HT1080 (cell line): ENCODE measurements around the gene ITGA3. TPM values are rescaled to one million over a fixed set of nuclear protein-coding genes. Genes with fewer than 3 reads are reported as not detected.
A peak's percentile ranks its signal among the peaks of the same experiment; 100 is the strongest.

ENCODE experiments used
- DNase-seq: peaks from one replicate; pipeline ENCODE4 v3.0.0-alpha.2; 2015; ENCODE audit warnings: low read depth
- total RNA-seq: library from RNA; depleted of rRNA; stranded (reverse); fragments of >200 nt; shearing (Covaris generic); gene quantifications from 2 replicates; pipeline ENCODE4 v1.2.3, GENCODE V29; 2014

The ITGA3 gene
- total RNA-seq, 1 experiment from 2014 or later = 729 TPM

DNA sequence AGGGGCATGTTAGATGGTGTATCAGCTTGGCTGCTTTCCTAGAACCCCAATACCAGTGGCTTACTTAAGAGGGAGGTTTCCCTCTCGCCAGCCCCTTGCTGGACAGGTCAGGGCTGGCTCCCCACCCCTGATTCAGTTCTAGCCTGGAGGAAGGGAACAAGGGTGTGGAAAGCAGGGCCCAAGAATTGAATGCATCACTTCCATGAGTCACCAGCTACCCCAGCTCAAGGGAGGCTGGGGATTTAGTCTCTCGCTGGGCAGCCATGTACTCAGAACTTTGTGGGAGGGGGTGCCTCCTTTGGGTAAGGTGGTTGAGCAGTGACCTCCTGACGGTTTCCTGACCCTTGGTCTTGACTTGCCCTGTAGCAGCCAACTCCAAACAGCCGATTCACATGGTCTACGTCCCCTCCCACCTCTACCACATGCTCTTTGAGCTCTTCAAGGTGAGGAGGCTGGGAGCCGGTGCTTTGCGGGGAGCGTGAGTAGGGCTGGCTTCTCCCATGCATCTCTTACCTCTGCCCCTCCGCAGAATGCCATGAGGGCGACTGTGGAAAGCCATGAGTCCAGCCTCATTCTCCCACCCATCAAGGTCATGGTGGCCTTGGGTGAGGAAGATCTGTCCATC, 52.0 kb downstream of the ITGA3 start:
- peak; percentile 71 for DNase-seq

DNA sequence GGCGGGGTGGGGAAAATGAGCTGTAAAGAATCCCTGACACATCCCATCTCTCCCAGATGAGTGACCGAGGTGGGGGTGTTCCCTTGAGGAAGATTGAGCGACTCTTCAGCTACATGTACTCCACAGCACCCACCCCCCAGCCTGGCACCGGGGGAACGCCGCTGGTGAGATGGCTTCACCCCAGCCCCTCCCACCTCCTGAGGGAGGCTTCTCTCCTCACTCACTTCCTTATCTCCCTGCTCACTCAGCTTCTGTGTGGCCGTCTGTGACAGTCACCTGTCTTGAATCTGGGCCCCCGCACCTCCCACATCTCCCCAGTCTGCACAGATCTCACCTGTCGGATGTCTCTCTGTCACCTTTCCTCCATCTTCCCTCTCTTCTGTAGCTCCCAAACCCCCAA, 52.6 kb downstream of the ITGA3 start:
- no peak for DNase-seq

DNA sequence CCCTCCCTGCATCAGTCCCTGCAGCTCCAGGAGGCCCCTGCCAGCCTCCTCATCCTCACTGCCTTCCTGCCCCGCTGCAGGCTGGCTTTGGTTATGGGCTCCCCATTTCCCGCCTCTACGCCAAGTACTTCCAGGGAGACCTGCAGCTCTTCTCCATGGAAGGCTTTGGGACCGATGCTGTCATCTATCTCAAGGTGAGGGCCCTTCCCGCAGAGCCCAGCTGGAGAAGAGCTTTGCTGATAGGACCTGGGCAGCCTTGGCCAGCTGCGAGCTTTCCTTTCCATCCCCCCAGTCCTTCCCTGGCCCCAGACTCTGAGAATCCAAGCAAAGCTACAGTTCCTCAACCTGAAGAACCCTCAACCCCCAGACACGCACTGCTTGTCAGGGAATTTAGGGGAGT, 53.3 kb downstream of the ITGA3 start:
- no peak for DNase-seq

DNA sequence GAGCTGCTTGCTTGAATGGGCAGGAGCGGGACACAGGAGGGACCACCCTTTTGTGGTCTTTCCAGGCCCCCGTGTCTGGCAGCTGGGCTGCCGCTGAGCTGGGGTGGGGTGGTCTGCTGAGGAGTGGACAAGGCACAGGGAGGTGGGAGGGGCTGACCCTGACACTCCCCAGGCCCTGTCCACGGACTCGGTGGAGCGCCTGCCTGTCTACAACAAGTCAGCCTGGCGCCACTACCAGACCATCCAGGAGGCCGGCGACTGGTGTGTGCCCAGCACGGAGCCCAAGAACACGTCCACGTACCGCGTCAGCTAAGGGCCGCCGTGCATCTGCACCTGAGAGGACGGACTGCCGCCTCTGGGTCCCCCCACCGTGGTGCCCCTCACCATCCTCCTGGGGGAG, 53.9 kb downstream of the ITGA3 start:
- no peak for DNase-seq

DNA sequence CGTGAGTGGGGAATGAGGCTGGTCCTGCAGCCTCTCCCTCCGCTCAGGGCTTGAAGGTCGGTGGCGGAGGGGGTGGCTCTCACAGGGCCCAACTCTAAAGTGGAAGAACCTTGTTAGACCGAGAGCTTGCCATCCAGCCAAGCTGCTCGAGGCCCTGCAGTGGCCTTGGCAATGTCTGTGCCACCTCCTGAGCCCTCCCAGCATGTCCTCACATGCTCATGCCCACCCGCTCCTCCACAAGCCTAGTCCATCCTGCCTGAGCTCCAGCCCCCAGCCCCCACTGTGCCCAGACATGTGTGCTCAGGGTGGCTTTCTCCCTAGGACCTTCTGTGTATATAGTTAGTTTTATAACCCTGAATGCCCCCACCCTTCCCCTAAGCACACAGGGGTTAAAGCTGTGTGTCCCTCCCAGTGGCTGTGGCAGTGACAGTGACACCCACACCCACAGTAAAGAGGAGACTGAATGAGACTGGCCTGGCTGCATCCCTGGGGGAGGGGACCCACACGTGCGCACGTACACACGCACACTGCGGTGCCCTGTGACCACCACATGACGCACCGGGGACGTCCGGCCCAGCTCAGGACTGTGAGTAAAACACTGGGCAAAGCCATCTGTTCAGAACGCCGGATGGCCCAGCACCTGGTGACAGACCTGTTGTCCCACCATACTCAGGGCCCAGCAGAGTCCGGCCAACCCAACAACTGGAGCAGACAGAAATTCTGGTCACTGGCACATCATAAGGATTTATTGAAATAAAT, 54.9 kb downstream of the ITGA3 start:
- no peak for DNase-seq

DNA sequence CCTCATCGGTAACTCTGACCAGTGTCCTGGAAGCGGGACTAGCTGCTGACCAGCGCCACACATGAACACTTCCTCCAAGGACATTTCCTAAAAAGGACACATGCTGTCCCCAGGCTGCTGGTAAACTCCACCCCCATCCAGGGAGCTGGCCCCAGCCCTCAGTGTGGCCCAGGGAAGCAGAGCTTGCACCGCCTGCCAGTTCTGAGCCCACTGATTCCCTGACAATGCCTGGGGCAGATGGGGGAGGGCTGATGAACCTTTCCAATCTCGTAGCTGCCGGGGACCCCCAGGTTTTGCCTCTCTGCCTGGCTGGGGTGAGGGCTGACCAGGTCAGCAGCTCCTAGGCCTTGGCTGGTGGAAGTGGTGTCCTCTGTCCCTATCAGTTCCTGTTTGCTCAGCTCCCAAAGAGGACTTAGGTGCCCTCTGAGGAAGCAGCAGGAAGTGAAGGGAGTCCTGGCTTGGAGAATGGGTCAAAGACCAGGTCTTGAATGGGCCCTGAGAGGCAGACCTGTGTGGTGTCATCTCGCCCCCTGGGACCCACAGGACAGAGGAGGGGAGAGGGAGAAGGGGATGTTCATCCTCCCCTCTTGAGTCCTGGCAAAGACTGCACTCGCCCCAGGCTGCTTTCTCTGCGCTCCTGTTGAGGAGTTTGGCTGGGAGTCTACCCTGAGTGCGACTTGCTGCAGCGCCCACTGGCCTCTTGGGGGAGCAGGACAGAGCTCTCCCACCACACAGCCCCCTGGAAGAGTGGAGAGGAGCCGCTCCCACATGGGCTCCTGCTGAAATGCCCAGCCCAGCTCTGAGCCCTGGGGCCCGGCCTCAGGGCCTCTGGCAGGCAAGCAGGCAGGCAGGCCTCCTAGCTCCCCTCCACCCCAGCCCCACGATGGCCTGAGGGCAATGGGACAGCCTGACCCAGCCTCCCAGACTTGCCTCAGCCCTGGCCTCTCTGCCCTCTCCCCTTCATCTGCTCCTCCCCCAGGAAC, 56.1 kb downstream of the ITGA3 start:
- no peak for DNase-seq

DNA sequence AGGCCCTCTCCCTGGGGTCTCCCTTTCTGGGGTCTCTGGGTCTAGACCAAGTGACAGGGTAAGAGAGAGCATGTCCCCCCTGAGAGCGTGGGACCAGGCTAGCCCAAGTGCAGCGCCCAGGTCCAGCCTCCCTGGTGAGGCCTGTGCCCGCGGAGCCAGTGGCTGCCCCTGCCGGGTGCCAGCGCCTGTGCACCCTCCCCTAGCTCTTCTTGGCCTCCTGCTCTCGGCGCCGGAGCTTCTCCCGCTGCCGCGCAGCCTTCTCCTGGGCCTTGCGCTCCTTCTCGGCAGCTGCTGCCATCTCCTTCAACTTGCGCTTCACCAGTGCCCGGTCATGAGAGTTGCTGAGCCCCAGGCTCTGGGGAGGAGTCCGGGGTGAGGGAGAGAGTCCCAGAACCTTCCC, 56.8 kb downstream of the ITGA3 start:
- DNase-seq = no peak

DNA sequence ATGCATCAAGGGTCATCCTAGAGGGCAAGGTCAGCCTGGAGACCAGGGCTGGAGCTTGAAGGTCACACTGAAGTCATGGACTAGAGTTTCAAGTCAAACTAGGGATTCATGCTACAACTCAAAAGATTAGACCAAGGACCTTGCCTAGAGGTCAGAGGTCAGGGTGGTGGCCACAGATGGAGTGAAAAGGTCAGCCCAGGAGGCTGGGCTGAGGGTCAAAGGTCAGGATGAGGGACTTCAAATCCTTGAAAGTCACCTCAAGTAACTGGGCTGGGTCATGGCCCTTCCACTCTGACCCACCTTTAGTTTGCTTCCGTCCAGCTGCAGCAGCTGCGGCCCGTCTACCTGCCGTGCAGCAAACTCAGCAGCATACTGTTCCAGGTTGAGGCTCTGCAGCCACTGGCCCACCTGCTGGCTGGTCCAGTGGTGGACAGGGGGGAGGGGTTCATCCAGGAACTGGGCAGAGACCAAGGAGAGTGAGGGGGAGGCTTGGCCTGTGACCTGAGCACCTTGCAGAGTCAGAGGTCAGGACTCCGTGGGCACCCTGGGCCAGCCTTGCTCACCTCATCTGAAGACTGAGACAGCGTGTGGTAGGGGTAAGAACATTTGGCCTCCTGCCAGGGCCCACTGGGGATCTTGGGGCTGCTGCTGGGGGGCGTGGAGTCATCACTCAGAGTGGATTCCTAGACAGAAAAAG, 57.9 kb downstream of the ITGA3 start:
- no peak for DNase-seq

DNA sequence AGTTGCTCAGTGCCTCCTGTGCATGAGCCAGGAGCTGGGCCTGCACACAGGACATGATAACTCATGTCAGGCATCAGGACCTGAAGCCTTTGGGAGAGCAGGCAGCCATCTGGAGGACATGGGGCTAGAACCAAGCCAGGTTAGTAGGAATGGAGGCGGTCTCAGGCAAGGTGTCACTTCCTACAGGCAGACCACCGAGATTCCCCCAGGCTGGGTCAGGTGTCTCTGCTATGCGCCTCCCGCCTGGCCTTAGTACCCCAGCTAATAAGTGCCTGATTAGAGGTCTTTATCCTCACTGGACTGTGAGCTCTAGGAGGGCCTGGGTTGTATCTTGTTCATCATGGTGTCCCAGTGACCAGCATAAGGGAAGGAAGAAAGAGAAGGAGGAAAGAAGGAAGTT, 58.5 kb downstream of the ITGA3 start:
- no peak for DNase-seq

DNA sequence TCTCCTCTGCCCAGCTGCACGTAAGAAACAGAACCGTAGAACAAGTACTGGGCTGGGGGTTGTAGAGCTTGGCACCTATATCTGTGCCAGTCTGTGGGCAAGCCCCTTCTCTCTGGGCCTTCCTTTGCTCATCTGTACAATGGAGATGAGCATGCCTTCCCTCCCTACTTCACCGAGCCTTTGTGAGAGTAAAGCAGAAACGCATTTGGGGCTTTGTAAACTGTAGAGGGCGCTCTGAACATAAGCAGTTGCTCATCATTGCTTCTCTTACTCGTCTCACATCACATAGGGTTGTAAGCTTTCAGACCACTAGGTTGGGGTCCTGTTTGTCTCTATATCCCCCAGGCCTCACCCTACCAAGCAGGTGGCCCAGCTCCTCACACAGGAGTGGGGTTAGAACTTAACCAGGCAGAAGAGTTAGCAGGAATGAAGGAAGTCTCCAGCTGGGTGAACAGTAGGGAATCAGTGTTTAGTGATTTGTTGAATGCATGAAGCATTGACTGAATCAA, 59.0 kb downstream of the ITGA3 start:
- DNase-seq = peak; percentile 47

DNA sequence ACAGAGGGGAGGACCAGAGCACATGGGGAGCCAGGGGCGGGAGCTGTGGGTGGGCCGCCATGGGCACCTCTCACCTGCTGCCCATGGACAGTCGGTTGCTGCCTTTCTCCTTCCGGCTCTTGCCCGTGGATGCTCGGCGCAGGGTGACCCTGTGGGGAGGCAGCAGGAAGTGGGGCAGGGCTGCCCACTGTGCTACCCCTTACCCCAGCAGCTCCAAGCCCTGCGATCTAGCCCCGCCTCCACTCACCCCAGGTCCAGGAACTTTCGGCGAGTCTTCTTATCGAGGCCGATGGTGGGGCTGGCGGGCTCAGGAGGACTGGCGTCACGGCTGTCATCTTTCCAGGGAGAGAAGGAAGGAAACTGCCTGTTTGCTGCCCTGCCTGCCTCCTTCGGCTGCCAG, 59.8 kb downstream of the ITGA3 start:
- no peak for DNase-seq

DNA sequence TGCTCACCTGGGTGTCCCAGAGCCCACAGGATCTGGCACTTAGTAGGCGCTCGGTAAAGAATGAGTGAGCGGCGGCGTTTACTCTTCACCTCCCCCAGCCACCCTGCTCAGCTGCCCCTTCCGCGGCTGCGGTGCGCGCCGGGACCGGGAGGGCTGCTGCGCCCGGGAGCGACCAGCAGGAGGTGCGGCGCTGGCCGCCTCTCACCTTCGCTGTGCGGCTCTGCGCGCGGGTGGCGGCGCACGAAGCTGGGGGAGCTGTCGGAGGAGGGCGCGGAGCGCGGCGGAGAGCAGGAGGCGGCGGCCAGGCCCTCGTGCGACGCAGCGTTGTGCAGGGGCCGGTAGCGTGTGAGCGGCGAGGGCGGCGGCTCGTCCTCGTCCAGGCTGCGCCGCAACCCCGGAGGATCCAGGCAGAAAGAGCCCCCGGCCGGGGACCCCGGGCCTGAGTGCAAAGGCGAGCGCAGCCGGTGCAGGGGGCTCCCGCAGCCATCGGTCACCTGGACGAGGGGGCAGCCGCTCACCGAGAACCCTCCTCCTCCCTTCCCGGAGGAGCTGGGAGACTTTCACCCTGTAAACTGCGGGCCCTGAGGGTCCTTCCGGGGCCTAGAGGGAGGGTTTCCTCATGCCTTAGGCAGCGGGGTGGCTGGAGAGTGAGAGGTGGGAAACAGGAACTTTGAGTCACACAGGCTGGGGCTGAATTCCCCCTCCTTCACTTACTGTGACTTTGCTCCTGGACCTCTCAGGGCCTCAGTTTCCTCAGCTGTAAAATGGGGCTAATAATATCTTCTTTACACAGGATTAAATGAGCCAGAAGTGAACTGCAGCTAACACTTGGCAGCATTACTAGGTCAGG, 61.5 kb downstream of the ITGA3 start:
- no peak for DNase-seq

DNA sequence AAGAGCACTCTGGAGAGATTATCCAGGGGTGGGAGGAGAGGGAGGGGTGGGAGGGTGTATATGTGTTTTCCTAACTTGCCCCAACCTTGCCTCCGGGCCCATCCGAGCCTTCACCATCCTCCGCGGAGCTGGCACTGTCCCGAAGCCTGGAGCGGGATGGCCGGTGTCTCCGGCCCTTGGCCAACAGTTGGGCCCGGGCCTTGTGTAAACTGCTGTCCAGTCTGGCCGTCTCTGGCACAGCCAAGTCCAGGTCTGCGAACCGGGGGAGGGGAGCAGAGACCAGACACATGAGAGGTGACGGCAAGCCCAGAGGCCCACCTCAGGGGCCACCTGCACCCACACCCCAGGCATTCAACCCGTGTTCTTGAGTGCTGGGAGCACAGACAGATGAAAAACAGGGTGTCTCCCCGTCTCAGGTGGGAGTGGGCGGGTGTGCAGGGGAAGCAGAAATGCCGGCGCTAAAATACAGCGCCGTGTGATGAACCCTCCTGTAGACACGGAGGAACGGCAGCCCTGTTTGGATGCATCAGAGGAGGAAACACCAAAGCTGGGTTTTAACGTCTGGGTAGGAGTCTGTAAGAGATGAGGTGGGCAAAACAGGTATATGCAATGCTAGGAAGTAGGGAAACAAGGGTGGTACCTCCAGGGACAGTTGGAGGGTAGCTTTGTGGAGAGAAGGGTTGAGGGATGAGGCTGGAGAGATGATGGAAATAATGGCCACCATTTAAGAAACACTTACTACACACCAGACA, 62.3 kb downstream of the ITGA3 start:
- no peak for DNase-seq

DNA sequence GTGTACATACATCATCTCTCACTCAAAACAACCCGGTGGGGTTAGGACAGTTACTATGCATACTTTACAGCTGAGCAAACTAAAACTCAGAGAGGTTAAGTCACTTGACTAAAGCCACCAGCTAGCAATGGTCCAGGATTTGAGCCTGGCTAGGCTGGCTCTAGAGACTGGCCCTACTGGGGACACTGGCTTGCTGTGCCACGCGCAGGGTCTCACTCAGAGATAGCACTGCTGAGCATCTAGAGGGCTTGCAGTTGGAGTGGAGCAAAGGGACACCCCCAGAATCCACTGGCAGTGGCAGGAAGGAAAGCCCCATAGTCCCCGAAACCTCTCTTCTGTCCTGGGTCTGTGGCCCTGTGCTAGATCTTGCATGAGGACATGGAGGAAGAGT, 62.9 kb downstream of the ITGA3 start:
- no peak for DNase-seq

DNA sequence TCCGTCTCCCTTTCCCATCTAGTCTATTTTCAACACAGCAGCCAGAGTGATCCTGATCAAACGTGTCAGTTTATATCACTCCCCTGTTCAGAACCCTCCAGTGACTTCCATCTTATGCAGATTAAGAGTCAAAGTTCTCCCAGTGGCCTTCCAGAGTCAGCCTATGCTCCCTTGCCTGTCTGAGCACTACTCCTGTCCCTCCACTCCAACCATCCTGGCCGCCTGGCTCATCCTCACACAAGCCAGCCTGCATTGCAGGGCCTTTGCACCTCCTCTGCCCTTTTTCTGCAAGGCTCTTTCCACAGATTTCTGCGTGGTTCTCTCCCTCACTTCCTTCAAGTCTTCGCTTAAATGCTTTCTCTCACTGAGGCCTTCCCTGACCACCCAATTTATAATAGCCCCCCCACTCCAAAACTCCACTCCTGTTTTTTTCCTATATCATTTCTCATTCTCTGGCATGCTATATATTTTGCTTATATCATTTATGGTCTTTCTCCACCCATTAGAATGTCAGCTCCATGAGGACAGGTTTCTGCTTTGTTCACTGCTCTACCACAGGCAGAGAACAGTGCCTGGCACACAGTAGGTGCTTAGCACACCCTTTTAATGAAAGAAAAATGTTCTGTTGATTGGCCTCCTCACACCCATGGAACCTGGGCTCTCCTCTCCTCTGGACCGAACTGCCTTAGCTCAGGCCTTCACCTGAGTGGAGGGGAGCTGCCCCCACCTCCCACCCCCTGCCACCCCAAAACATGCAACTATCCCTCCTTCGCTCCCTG, 64.8 kb downstream of the ITGA3 start:
- no peak for DNase-seq

DNA sequence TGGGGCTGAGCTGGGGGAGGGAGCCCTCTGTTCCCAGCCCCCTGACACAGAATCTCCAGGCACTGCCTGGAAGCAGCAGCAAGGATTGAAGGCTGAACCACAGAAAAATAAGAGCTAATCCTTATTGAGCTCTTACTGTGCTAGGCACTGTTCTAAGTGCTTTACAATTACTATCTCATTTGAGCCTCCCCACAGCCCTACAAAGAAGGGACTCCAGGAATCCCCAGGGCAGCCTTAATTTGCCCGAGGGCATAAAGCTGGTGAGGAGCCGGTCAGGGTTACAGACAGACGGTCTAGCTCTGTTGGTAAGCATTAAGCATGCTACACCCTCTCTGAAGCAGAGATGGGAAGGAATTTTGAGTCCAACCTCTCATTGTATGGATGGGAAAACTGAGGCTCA, 67.0 kb downstream of the ITGA3 start:
- DNase-seq = no peak

DNA sequence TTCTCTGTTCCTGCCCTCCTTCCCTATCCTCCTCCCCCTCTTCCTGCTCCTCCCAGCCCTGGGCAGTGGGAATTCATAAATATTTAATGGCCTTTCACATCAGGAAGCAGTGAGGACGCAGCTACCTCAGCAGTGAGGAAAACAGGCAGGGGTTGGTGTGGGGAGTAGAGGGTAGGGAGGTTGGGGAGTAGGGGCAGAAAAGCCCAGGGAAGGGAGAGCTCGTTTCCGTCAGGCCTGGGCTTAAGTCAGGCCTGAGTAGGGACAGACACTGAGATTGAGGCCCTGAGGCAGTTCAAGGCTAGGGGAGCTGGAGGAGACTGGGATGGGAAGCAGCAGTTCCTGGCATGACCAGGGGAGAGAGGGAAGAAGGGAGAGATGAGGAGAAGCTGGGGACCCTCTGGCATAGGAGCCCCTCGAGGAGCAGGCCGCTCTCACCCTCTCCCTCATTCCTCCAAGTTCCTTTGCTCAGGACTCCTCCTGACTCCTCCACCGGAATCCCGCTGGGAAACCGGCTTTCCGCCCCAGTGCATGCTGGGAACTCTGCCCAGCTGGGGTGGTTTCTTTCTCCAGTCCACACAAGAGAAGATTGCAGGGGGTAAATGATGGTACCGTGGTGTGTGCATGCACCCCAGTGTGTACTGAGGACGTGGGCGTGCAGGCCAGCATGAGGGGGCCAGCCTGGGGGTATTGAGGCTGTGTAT, 67.9 kb downstream of the ITGA3 start:
- DNase-seq = no peak

DNA sequence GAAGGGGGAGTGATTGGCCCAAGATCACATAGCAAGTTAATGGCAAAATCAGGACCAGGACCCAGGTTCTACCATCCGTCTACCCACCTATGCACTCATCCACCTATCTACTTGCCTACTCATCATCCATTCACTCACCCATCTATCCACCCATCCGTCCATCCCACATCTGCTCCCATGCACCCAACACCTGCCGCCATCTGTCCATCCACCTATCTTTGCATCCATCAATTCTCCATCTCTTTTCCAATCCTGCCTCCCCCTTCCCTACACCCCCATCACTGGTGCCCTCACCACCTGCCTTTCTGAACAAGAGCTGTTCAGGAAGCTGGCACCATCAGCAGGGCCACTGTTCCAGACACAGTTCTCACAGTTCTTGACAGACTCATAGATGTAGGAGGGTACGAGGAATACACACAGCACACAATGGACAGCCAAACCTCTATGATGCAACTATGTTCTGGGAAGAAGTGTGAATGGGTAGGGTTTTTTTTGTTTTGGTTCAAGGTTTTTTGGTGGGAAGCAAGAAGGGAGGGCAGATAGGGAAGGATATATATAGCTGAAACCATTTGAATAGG, 69.6 kb downstream of the ITGA3 start:
- no peak for DNase-seq
